Naive thymus-derived CD4-positive, alpha-beta T cell (primary cell): Measurements from ENCODE around the gene KDM4B. TPM values are rescaled to one million over a fixed set of nuclear protein-coding genes. Genes with fewer than 3 reads are reported as not detected.

Source experiments
- ATAC-seq: fragments of 150-1000 bp; cut with Tn5 transposase; 2 replicates; pipeline ENCODE4 v1.10.0; 2021; ENCODE audit warnings: mild to moderate bottlenecking, moderate library complexity
- CTCF ChIA-PET: fragments of 350-600 bp; sonication (Branson Sonifier 250); formaldehyde crosslinking; loops from one replicate; lab custom pipeline; 2021; ENCODE audit warnings: antibody characterized with exemption; lab: Charles Lee
- POLR2A ChIA-PET: fragments of 350-600 bp; sonication (Branson Sonifier 250); formaldehyde crosslinking; loops from one replicate; lab custom pipeline; 2021; ENCODE audit warnings: antibody characterized with exemption, inconsistent platforms; lab: Charles Lee
- DNase-seq, 9 donors: peaks; one replicate each; pipeline versions ENCODE4 v3.0.0 to v3.0.0-alpha.2; 2020 to 2022; ENCODE audit warnings: mixed read lengths in 1 of 9
- H3K27ac ChIP-seq: one replicate; pipeline ENCODE4 v1.7.0; 2013; ENCODE audit warnings: mild to moderate bottlenecking, low read depth, low read length, moderate library complexity
- H3K27me3 ChIP-seq, 2 donors: one replicate each; pipeline ENCODE4 v1.7.0; 2013; ENCODE audit warnings: low read length in 2 of 2, mild to moderate bottlenecking in 2 of 2, moderate library complexity in 2 of 2; ENCODE audit not compliant: control insufficient read depth in 2 of 2, insufficient read depth in 2 of 2
- H3K36me3 ChIP-seq, 3 experiments: 1 replicate in 2 of 3; 2 replicates in 1 of 3; pipeline ENCODE4 v1.7.0; 2013; ENCODE audit warnings: low read length in 3 of 3, mild to moderate bottlenecking in 3 of 3, moderate library complexity in 1 of 3; ENCODE audit not compliant: insufficient read depth in 3 of 3, control insufficient read depth in 2 of 3
- H3K4me1 ChIP-seq, 2 donors: one replicate each; pipeline ENCODE4 v1.7.0; 2013; ENCODE audit warnings: low read length in 2 of 2, mild to moderate bottlenecking in 2 of 2, moderate library complexity in 1 of 2; ENCODE audit not compliant: control insufficient read depth in 2 of 2, insufficient read depth in 2 of 2
- H3K4me3 ChIP-seq: 2 replicates; pipeline ENCODE4 v1.7.0; 2013; ENCODE audit warnings: mild to moderate bottlenecking, low read length
- H3K9me3 ChIP-seq, 3 experiments: 1 replicate in 2 of 3; 2 replicates in 1 of 3; pipeline ENCODE4 v1.7.0; 2013; ENCODE audit warnings: low read length in 3 of 3; ENCODE audit not compliant: control insufficient read depth in 2 of 3
- H3K27ac Mint-ChIP-seq, 9 donors: one replicate each; pipeline ENCODE4 v1.8.0; 2020 to 2022; ENCODE audit warnings: mixed read lengths in 9 of 9, mild to moderate bottlenecking in 8 of 9, moderate library complexity in 5 of 9, inconsistent platforms in 2 of 9
- H3K27me3 Mint-ChIP-seq, 5 donors: one replicate each; pipeline ENCODE4 v1.8.0; 2021 to 2022; ENCODE audit warnings: mixed read lengths in 5 of 5, mild to moderate bottlenecking in 1 of 5
- H3K36me3 Mint-ChIP-seq, 5 donors: one replicate each; pipeline ENCODE4 v1.8.0; 2020 to 2022; ENCODE audit warnings: mixed read lengths in 5 of 5, mild to moderate bottlenecking in 3 of 5, inconsistent platforms in 1 of 5
- H3K4me1 Mint-ChIP-seq, 7 donors: one replicate each; pipeline ENCODE4 v1.8.0; 2020 to 2022; ENCODE audit warnings: mixed read lengths in 7 of 7, mild to moderate bottlenecking in 3 of 7, inconsistent platforms in 1 of 7
- H3K4me3 Mint-ChIP-seq, 10 donors: one replicate each; pipeline ENCODE4 v1.8.0; 2020 to 2022; ENCODE audit warnings: mild to moderate bottlenecking in 10 of 10, mixed read lengths in 10 of 10, moderate library complexity in 6 of 10, inconsistent platforms in 2 of 10
- H3K9me3 Mint-ChIP-seq, 11 donors: one replicate each; pipeline ENCODE4 v1.8.0; 2020 to 2022; ENCODE audit warnings: mixed read lengths in 11 of 11, mild to moderate bottlenecking in 4 of 11, inconsistent platforms in 1 of 11, moderate library complexity in 1 of 11
- intact Hi-C, 2 donors: fragments of 100-400 bp; cut with micrococcal nuclease; formaldehyde crosslinking; loops; one replicate each; pipeline ENCODE4 v1.15.1; 2023
- polyA plus RNA-seq, 2 donors: library from polyadenylated mRNA; unstranded; fragments of 300-500 nt; fragmentation: Illumina TruSeq; gene quantifications; one replicate each; pipeline ENCODE4 v1.2.3, GENCODE V29; 2021
- total RNA-seq, 6 experiments: library from RNA in 5 of 6; stranded (reverse) in 5 of 6; gene quantifications; 1 replicate in 5 of 6; 2 replicates in 1 of 6; pipeline ENCODE4 v1.2.3 and lab custom pipeline; 2021 to 2026

The KDM4B gene
- total and polyA plus RNA-seq, 7 experiments from 2014 or later = 8.1 to 78.0 (median 46.7) TPM

DNA sequence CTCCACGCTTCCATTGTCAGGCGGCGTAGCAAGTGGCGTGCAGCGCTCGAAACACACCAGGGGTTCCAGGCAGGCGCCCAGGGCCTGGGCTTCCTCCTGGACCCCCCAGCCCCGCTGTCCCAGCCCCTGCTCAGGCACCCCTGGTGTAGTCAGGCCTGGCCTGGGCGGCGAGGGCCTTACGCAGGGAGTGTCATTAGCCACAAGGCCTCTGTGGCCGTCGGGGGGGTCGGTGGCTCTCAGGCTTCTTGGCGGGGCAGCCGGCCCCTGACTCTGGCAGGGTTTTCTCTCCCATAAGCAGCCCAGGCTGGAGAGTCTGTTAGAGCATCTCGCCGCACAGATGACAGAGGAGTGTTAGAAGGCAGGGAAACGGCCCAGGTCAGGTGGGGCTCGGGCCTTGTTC, 116.7 kb downstream of the KDM4B start:
- Mint-ChIP-seq H3K4me1 (peaks cover 0 to 5% (median 0%) of the 10 kb centered on the region in 7 donors), H3K36me3 (peaks cover 2 to 26% (median 6%) of the 10 kb centered on the region in 5 donors), H3K27ac (no peak overlapping the region), H3K9me3 (no peaks in the 10 kb centered on the region), H3K4me3 (no peak overlapping the region), H3K27me3 (no peaks in the 10 kb centered on the region)
- CTCF ChIA-PET = no interaction called here
- intact Hi-C loops = no loop called here
- H3K4me3 ChIP-seq = no peak overlapping the region
- no peak for DNase-seq
- ATAC-seq = no peak
- POLR2A ChIA-PET = no interaction called here
- H3K9me3 ChIP-seq = no peaks in the 10 kb centered on the region
- H3K27ac ChIP-seq = no peak overlapping the region
- no peaks in the 10 kb centered on the region for H3K4me1 ChIP-seq
- H3K36me3 ChIP-seq = peaks cover 0 to 73% (median 3%) of the 10 kb centered on the region in 3 experiments
- H3K27me3 ChIP-seq = no peaks in the 10 kb centered on the region

DNA sequence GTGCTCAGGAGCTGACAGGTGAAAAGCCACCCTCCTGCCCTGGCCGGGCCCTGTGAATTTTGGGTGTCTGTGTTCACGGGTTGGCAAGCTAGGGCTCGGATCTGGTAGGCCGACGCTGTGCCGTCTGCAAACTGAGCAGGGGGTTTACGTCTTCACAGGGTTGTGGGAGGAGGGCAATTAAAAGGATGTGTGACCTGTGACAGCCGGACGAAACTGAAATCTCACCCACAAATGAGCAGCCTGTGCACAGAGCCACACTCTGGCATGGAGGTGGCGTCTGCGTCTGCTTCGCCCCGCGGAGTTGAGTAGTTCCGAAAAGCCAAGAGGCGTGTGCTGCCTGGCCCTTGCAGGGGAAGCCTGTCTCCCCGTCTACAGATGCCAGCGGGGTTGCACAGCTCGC, 117.3 kb downstream of the KDM4B start:
- H3K9me3 Mint-ChIP-seq = no peaks in the 10 kb centered on the region
- Histone ChIP-seq H3K27me3 (no peaks in the 10 kb centered on the region), H3K4me1 (no peaks in the 10 kb centered on the region), H3K9me3 (no peaks in the 10 kb centered on the region), H3K27ac (no peak overlapping the region), H3K36me3 (peaks cover 0 to 67% (median 3%) of the 10 kb centered on the region in 3 experiments), H3K4me3 (no peak overlapping the region)
- no peak overlapping the region for H3K27ac Mint-ChIP-seq
- H3K4me3 Mint-ChIP-seq = no peak overlapping the region
- H3K36me3 Mint-ChIP-seq = peaks cover 0 to 20% (median 6%) of the 10 kb centered on the region in 5 donors
- ATAC-seq (peak; percentile 48), DNase-seq (no peak)
- POLR2A ChIA-PET = no interaction called here
- intact Hi-C loops = no loop called here
- CTCF ChIA-PET = no interaction called here
- no peaks in the 10 kb centered on the region for H3K27me3 Mint-ChIP-seq
- H3K4me1 Mint-ChIP-seq = peaks cover 0 to 5% (median 0%) of the 10 kb centered on the region in 7 donors

DNA sequence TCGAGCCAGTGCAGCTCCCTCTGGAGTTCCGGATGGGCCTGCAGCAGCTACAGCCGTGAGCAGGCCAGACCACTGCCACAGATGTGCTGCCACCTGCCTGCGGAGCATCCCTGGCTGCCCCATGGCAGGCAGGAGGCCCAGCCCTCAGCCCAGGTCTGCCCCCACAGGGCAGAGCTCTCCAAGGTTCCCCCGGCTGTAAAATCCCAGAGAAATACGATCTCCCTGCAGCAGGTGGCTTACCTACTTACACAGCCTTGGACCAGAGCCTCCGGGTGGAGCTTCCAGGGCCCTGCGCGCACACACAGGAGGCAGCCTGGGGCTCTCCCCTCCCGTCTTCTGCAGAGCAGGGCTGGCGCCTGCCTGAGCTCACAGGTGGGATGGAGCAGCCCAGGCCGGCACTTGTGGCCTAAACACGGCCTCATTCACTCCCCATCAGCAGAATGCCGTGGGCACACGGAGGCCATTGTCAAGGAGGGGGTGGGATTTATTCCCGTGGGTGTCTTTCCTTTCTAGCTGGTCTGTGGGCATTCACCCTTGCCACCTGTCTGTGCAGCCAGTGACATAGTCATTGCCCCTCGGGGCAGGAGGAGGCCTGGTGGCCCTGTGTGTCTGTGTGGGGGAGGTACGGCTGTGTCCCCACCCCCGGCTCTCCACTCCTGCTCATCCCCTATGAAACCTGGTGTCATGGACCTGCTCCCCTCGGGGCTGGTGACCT, 118.0 kb downstream of the KDM4B start:
- Histone ChIP-seq H3K36me3 (peaks cover 0 to 60% (median 3%) of the 10 kb centered on the region in 3 experiments), H3K9me3 (no peaks in the 10 kb centered on the region), H3K4me3 (no peak overlapping the region), H3K27ac (no peak overlapping the region), H3K4me1 (no peaks in the 10 kb centered on the region), H3K27me3 (no peaks in the 10 kb centered on the region)
- peak overlapping the region in 1 of 10 donors; percentile 45 for H3K4me3 Mint-ChIP-seq
- H3K27me3 Mint-ChIP-seq = no peaks in the 10 kb centered on the region
- DNase-seq (no peak), ATAC-seq (no peak)
- peaks cover 0 to 5% (median 0%) of the 10 kb centered on the region in 7 donors for H3K4me1 Mint-ChIP-seq
- intact Hi-C loops = no loop called here
- peaks cover 0 to 18% (median 6%) of the 10 kb centered on the region in 5 donors for H3K36me3 Mint-ChIP-seq
- peak overlapping the region in 1 of 9 donors; percentile 72 for H3K27ac Mint-ChIP-seq
- no peaks in the 10 kb centered on the region for H3K9me3 Mint-ChIP-seq
- POLR2A ChIA-PET = no interaction called here
- CTCF ChIA-PET = no interaction called here

DNA sequence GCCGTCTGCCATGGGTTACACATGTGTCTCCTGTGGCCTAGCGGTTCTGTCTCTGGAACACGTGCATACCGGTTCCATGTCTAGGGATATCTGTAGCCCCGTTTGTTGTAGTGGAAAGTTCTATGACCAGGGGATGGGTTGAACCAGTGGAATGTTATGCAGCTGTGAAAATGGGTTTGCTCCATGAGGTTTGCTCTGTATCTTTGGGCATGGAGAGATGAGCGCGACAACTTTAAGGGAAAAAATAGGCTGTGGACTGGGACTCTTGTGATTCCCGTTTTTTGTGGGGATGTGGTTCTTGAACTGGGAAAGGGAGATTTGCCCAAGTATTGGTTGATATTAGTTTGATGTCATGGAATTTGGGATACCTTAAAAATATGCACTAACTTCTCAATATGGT, 120.4 kb downstream of the KDM4B start:
- ATAC-seq (no peak), DNase-seq (no peak)
- CTCF ChIA-PET = no interaction called here
- no peaks in the 10 kb centered on the region for H3K27me3 Mint-ChIP-seq
- intact Hi-C loops = no loop called here
- POLR2A ChIA-PET = no interaction called here
- peaks cover 0 to 22% (median 6%) of the 10 kb centered on the region in 5 donors for H3K36me3 Mint-ChIP-seq
- peaks cover 0 to under 1% (median 0%) of the 10 kb centered on the region in 11 donors for H3K9me3 Mint-ChIP-seq
- Histone ChIP-seq H3K36me3 (peaks cover 0 to 46% (median 3%) of the 10 kb centered on the region in 3 experiments), H3K27ac (no peak overlapping the region), H3K4me3 (no peak overlapping the region), H3K9me3 (no peaks in the 10 kb centered on the region), H3K4me1 (no peaks in the 10 kb centered on the region), H3K27me3 (no peaks in the 10 kb centered on the region)
- no peak overlapping the region for H3K4me3 Mint-ChIP-seq
- peak overlapping the region in 1 of 9 donors; percentile 4 for H3K27ac Mint-ChIP-seq
- peaks cover 0 to 5% (median 0%) of the 10 kb centered on the region in 7 donors for H3K4me1 Mint-ChIP-seq

DNA sequence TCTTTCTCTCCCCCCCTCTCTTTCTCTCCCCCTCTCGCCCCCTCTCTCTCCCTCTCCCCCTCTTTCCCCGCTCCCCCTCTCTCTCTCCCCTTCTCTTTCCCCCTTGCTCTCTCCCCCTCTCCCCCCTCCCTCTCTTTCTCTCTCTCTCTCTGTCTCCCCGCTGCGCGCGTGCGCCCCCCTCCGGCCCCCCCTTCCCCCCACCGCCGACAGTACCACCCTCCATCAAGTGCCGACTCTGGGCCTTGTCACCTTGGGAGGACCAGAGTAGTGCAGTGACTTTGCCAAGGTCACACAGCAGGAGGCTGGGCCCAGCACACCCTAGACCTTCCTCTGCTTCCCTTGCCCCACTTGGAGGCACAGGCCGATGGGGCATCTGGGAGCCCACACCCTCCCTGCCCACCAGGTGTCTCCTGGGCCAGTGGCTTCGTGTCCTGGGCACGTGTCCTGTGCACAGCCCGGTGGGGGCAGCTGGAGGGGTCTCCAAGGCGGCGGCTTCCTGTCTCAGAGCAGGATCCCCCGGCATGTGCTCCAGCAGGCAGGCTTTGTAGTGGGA, 121.6 kb downstream of the KDM4B start:
- Histone ChIP-seq H3K9me3 (no peaks in the 10 kb centered on the region), H3K36me3 (peaks cover 0 to 38% (median 3%) of the 10 kb centered on the region in 3 experiments), H3K27me3 (no peaks in the 10 kb centered on the region), H3K4me1 (no peaks in the 10 kb centered on the region), H3K27ac (no peak overlapping the region), H3K4me3 (no peak overlapping the region)
- Mint-ChIP-seq H3K9me3 (peaks cover 0 to 3% (median 0%) of the 10 kb centered on the region in 11 donors), H3K27me3 (no peaks in the 10 kb centered on the region), H3K27ac (no peak overlapping the region), H3K36me3 (peaks cover 0 to 17% (median 6%) of the 10 kb centered on the region in 5 donors), H3K4me1 (peaks cover 0 to 5% (median 0%) of the 10 kb centered on the region in 7 donors), H3K4me3 (no peak overlapping the region)
- POLR2A ChIA-PET = no interaction called here
- ATAC-seq (no peak), DNase-seq (no peak)
- intact Hi-C loops = no loop called here
- CTCF ChIA-PET = no interaction called here

DNA sequence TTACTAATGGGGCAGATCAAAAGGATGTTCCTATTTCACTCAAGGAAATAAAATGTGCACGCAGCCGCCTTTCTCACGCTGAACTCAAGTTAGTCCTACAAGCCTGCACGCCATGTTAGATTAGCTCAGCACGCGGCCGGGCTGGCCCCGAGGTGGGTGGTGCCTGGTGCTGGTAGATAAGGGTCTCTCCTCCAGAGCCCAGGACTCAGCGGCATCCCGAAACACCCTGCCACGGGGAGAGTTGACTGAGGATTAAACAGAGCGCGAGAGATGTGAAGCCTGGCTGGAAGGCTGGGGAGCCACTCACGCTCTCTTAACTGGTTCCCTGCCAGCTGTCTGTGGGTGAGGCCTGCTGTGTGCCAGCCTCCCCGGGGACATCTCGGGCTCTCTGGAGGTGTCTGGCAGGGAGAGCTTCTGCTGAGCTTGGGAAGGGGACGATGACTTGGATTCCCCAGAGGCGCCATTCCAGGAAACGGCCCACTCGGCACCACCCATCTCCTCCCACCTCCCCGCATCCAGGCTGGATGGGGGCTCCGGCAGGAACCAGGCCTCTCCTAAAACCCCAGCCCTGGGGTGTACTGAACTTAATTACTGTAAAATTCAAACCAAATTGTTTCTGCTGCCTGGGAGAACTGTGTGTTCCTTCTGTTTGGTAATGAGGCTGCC, 122.2 kb downstream of the KDM4B start:
- Mint-ChIP-seq H3K9me3 (peaks cover 0 to 3% (median 0%) of the 10 kb centered on the region in 11 donors), H3K36me3 (peaks cover 0 to 20% (median 6%) of the 10 kb centered on the region in 5 donors), H3K27me3 (no peaks in the 10 kb centered on the region), H3K4me1 (peaks cover 0 to 5% (median 0%) of the 10 kb centered on the region in 7 donors), H3K27ac (peak overlapping the region in 1 of 9 donors; percentile 33), H3K4me3 (no peak overlapping the region)
- no peaks in the 10 kb centered on the region for H3K4me1 ChIP-seq
- H3K36me3 ChIP-seq = peaks cover 0 to 32% (median 3%) of the 10 kb centered on the region in 3 experiments
- no peaks in the 10 kb centered on the region for H3K27me3 ChIP-seq
- ChIA-PET CTCF (no interaction called here), POLR2A (no interaction called here)
- DNase-seq (no peak), ATAC-seq (no peak)
- no peaks in the 10 kb centered on the region for H3K9me3 ChIP-seq
- no peak overlapping the region for H3K27ac ChIP-seq
- no peak overlapping the region for H3K4me3 ChIP-seq
- intact Hi-C loops = no loop called here
